ENCODE results near the gene EPN3. TPM values are rescaled to one million over a fixed set of nuclear protein-coding genes. Genes with fewer than 3 reads are reported as not detected.

Gene EPN3
- total RNA-seq, 1 experiment from 2014 or later, result 20.5 TPM

- H3K9me2 ChIP-seq (replicated peaks; ENCODE audit: low read length), result no peaks in the 10 kb centered on the region
- no peak for ATAC-seq
Measured at GRCh38 chr17:50581316-50581715, 48.8 kb downstream of the EPN3 start.

GRCh38 chr17:50582741-50583140 lies 50.2 kb downstream of the EPN3 start:
- CTCF ChIA-PET, result no interaction called here
- H3K9me2 ChIP-seq (replicated peaks; ENCODE audit: low read length), result no peaks in the 10 kb centered on the region
- TF ChIP-seq CTCF (conservative IDR thresholded peaks at IDR 0.05; ENCODE audit: low read depth, low read length) (no peak), EZH2 (IDR thresholded peaks at IDR 0.05; ENCODE audit: low read length, unreplicated experiment) (no peak), EZH2phosphoT487 (IDR thresholded peaks at IDR 0.05; ENCODE audit: borderline replicate concordance, low read length) (no peak)

More at GRCh38 chr17:50581316-50581715, 48.8 kb downstream of the EPN3 start:
- no peaks in the 10 kb centered on the region; the same call in 1 of the 2 replicates for H3K27me3 ChIP-seq (ENCODE audit: low read length)
- no peak for DNase-seq
- H4K20me1 ChIP-seq (ENCODE audit: low read length), result no peaks in the 10 kb centered on the region
- H3K4me1 ChIP-seq (ENCODE audit: insufficient read depth, low read length), result no peaks in the 10 kb centered on the region
- H3K36me3 ChIP-seq (ENCODE audit: low read depth, low read length), result no peaks in the 10 kb centered on the region
- ChIA-PET CTCF (no interaction called here), POLR2A (ENCODE audit: unreplicated experiment) (no interaction called here)
- no peaks in the 10 kb centered on the region for H3K79me2 ChIP-seq (ENCODE audit: low read length)
- intact Hi-C loops (cut with micrococcal nuclease), result no loop called here
- no peak overlapping the region for H2AFZ ChIP-seq (ENCODE audit: low read length)
- H3K4me2 ChIP-seq (ENCODE audit: low read length), result no peak overlapping the region
- TF ChIP-seq EZH2phosphoT487 (IDR thresholded peaks at IDR 0.05; ENCODE audit: borderline replicate concordance, low read length), result no peak
- no peak for TF ChIP-seq EZH2 (IDR thresholded peaks at IDR 0.05; ENCODE audit: low read length, unreplicated experiment)
- no peak for TF ChIP-seq CTCF (conservative IDR thresholded peaks at IDR 0.05; ENCODE audit: low read depth, low read length)
- H3K27ac ChIP-seq (ENCODE audit: low read length), result no peak overlapping the region
- H3F3A ChIP-seq (ENCODE audit: low read length, unreplicated experiment), result no peaks in the 10 kb centered on the region
- no TSS peak for BruUV-seq (replicated peaks)
- H3K9ac ChIP-seq (ENCODE audit: low read length), result no peak overlapping the region
- no peak overlapping the region for H3K4me3 ChIP-seq (ENCODE audit: low read length)
- H3K9me3 ChIP-seq (ENCODE audit: low read length), result no peaks in the 10 kb centered on the region

GRCh38 chr17:50583641-50584040 lies 51.1 kb downstream of the EPN3 start:
- H3K27me3 ChIP-seq (ENCODE audit: low read length), result no peaks in the 10 kb centered on the region; the same call in 1 of the 2 replicates
- POLR2A ChIA-PET (ENCODE audit: unreplicated experiment), result no interaction called here
- BruUV-seq (replicated peaks), result no TSS peak
- H3K36me3 ChIP-seq (ENCODE audit: low read depth, low read length), result no peaks in the 10 kb centered on the region
- no peaks in the 10 kb centered on the region for H4K20me1 ChIP-seq (ENCODE audit: low read length)
- intact Hi-C loops (cut with micrococcal nuclease), result no loop called here
- no peak overlapping the region for H3K9ac ChIP-seq (ENCODE audit: low read length)
- H3K4me2 ChIP-seq (ENCODE audit: low read length), result no peak overlapping the region
- H3K9me2 ChIP-seq (replicated peaks; ENCODE audit: low read length), result no peaks in the 10 kb centered on the region
- H3K4me3 ChIP-seq (ENCODE audit: low read length), result no peak overlapping the region
- H3K27ac ChIP-seq (ENCODE audit: low read length), result no peak overlapping the region
- no peak overlapping the region for H2AFZ ChIP-seq (ENCODE audit: low read length)
- ATAC-seq (no peak), DNase-seq (no peak)
- CTCF ChIA-PET, result no interaction called here
- H3F3A ChIP-seq (ENCODE audit: low read length, unreplicated experiment), result no peaks in the 10 kb centered on the region
- no peaks in the 10 kb centered on the region for H3K9me3 ChIP-seq (ENCODE audit: low read length)
- H3K79me2 ChIP-seq (ENCODE audit: low read length), result no peaks in the 10 kb centered on the region
- TF ChIP-seq EZH2phosphoT487 (IDR thresholded peaks at IDR 0.05; ENCODE audit: borderline replicate concordance, low read length), result no peak
- TF ChIP-seq CTCF (conservative IDR thresholded peaks at IDR 0.05; ENCODE audit: low read depth, low read length), result no peak
- TF ChIP-seq EZH2 (IDR thresholded peaks at IDR 0.05; ENCODE audit: low read length, unreplicated experiment), result no peak
- no peaks in the 10 kb centered on the region for H3K4me1 ChIP-seq (ENCODE audit: insufficient read depth, low read length)

More at GRCh38 chr17:50582741-50583140, 50.2 kb downstream of the EPN3 start:
- no peak overlapping the region for H3K4me2 ChIP-seq (ENCODE audit: low read length)
- no peak for DNase-seq
- H3K4me3 ChIP-seq (ENCODE audit: low read length), result no peak overlapping the region
- no peaks in the 10 kb centered on the region; the same call in 1 of the 2 replicates for H3K27me3 ChIP-seq (ENCODE audit: low read length)
- no peaks in the 10 kb centered on the region for H3K79me2 ChIP-seq (ENCODE audit: low read length)
- intact Hi-C loops (cut with micrococcal nuclease), result no loop called here
- no peak overlapping the region for H3K9ac ChIP-seq (ENCODE audit: low read length)
- H4K20me1 ChIP-seq (ENCODE audit: low read length), result no peaks in the 10 kb centered on the region
- no peaks in the 10 kb centered on the region for H3K9me3 ChIP-seq (ENCODE audit: low read length)
- H3K36me3 ChIP-seq (ENCODE audit: low read depth, low read length), result no peaks in the 10 kb centered on the region
- POLR2A ChIA-PET (ENCODE audit: unreplicated experiment), result no interaction called here
- no peak for ATAC-seq
- no peak overlapping the region for H3K27ac ChIP-seq (ENCODE audit: low read length)
- no TSS peak for BruUV-seq (replicated peaks)
- H3F3A ChIP-seq (ENCODE audit: low read length, unreplicated experiment), result no peaks in the 10 kb centered on the region
- H3K4me1 ChIP-seq (ENCODE audit: insufficient read depth, low read length), result no peaks in the 10 kb centered on the region
- H2AFZ ChIP-seq (ENCODE audit: low read length), result no peak overlapping the region

All from PC-3 (cell line).